ENCODE results near the gene TMEM8B.

TMEM8B gene

DNA sequence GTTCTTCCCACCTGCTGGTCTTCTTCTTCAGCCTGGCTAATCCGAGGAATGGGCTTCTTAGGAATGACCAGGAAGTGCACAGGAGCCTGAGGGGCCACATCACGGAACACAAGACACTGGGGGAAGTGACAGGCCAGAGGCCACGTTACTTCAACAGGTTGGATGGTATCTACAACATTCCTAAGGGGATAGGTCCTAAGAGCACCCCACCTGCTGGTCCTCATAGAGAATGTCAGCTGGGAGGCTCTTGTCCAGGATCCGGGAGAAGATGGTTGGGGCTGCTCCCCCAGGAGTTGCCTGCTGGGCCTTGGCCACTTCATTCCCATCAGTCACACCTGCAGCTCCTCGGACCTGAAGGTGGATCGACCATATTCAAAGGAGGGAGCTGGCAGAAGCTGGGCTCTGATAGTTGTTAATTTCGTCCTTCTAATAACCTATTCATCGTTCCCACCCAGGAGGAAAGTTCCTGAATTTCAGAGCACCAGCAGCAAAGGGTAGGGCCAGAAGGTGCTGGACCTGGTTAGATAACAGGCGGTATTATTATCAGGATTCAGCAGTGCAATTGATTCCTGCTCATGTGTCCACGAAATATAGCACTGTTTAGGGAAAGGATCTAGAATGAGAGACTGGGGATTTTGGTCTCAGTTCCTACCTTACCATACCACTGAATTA lies 15.5 kb upstream of the TMEM8B start:
- ChIA-PET CTCF (interaction anchor here (1.3 to 2.1 kb wide), 2 partner anchors 13 to 90 kb away, joined by 3 to 6 read pairs; no protein-coding TSS in a partner anchor), POLR2A (interaction anchor here (0.7 to 2.0 kb wide), 15 partner anchors 9 to 376 kb away, joined by 3 to 9 read pairs (median 4); partner anchors contain the start of genes CREB3, FAM221B, GBA2 and RGP1)
- TF ChIP-seq L3MBTL2 (conservative IDR thresholded peaks at IDR 0.05) (no peak), NFRKB (IDR thresholded peaks at IDR 0.05) (no peak), FOXK2 (IDR thresholded peaks at IDR 0.05) (no peak), LEF1 (IDR thresholded peaks at IDR 0.05; ENCODE audit: borderline replicate concordance) (no peak), PKNOX1 (IDR thresholded peaks at IDR 0.05) (no peak), ARNT (IDR thresholded peaks at IDR 0.05) (no peak), TARDBP (IDR thresholded peaks at IDR 0.05) (no peak), FOXM1 (IDR thresholded peaks at IDR 0.05; ENCODE audit: borderline replicate concordance) (no peak), ZNF384 (IDR thresholded peaks at IDR 0.05) (no peak)
- peak; percentile 30 for DNase-seq (ENCODE audit: extremely low spot score)

- POLR2A ChIA-PET: interaction anchor here (0.7 to 2.0 kb wide), 17 partner anchors 10 to 376 kb away, joined by 3 to 9 read pairs (median 4); partner anchors contain the start of genes CREB3, FAM221B, GBA2 and RGP1
- DNase-seq (ENCODE audit: extremely low spot score): peak; percentile 53
- CTCF ChIA-PET: interaction anchor here (1.3 to 2.1 kb wide), 2 partner anchors 12 to 89 kb away, joined by 3 to 6 read pairs; no protein-coding TSS in a partner anchor
- TF ChIP-seq PKNOX1 (IDR thresholded peaks at IDR 0.05) (no peak), ARNT (IDR thresholded peaks at IDR 0.05) (no peak), L3MBTL2 (conservative IDR thresholded peaks at IDR 0.05) (peak; percentile 57), ELF4 (IDR thresholded peaks at IDR 0.05) (0 out of 2 replicates have a peak, but pooled peaks have one; percentile 25), FOXK2 (IDR thresholded peaks at IDR 0.05) (no peak)
Observed at GRCh38 chr9:35814106-35814840, 14.8 kb upstream of the TMEM8B start.

GRCh38 chr9:35814841-35815543 lies 14.0 kb upstream of the TMEM8B start, which contains the start of gene HINT2:
TSS of gene HINT2 (minus strand) at chr9:35815042. CDS start at chr9:35814979, 63 bp downstream.
- ChIA-PET POLR2A (interaction anchor here (0.8 to 2.0 kb wide), 14 partner anchors 10 to 375 kb away, joined by 3 to 9 read pairs (median 4); partner anchors contain the start of genes CREB3, FAM221B, GBA2 and RGP1), CTCF (interaction anchor here (1.3 kb wide), 1 partner anchor 88 kb away, joined by 3 read pairs; no protein-coding TSS in a partner anchor)
- TF ChIP-seq CTBP1 (IDR thresholded peaks at IDR 0.05; ENCODE audit: borderline replicate concordance) (no peak), LEF1 (IDR thresholded peaks at IDR 0.05; ENCODE audit: borderline replicate concordance) (peak; percentile 6; the same call in 1 of the 2 replicates), HDGF (IDR thresholded peaks at IDR 0.05; ENCODE audit: borderline replicate concordance) (peak; percentile 92), TARDBP (IDR thresholded peaks at IDR 0.05) (peak; percentile 27; the same call in 1 of the 2 replicates), PKNOX1 (IDR thresholded peaks at IDR 0.05) (no peak), NFRKB (IDR thresholded peaks at IDR 0.05) (no peak), FOXA1 (IDR thresholded peaks at IDR 0.05) (no peak)
- DNase-seq (ENCODE audit: extremely low spot score): peak; percentile 91

GRCh38 chr9:35816708-35817107 lies 12.3 kb upstream of the TMEM8B start:
- CTCF ChIA-PET: no interaction called here
- POLR2A ChIA-PET: no interaction called here

GRCh38 chr9:35818341-35818740 lies 10.7 kb upstream of the TMEM8B start:
- ChIA-PET POLR2A (no interaction called here), CTCF (no interaction called here)
- DNase-seq (ENCODE audit: extremely low spot score): no peak
- TF ChIP-seq CTBP1 (IDR thresholded peaks at IDR 0.05; ENCODE audit: borderline replicate concordance): no peak
- TF ChIP-seq TARDBP (IDR thresholded peaks at IDR 0.05): no peak
- no peak for TF ChIP-seq FOXK2 (IDR thresholded peaks at IDR 0.05)
- TF ChIP-seq ARNT (IDR thresholded peaks at IDR 0.05): no peak
- TF ChIP-seq FOXM1 (IDR thresholded peaks at IDR 0.05; ENCODE audit: borderline replicate concordance): no peak
- no peak for TF ChIP-seq LEF1 (IDR thresholded peaks at IDR 0.05; ENCODE audit: borderline replicate concordance)
- TF ChIP-seq SP1 (IDR thresholded peaks at IDR 0.05): no peak
- no peak for TF ChIP-seq PKNOX1 (IDR thresholded peaks at IDR 0.05)
- no peak for TF ChIP-seq BHLHE40 (IDR thresholded peaks at IDR 0.05; ENCODE audit: borderline replicate concordance)
- no peak for TF ChIP-seq HDGF (IDR thresholded peaks at IDR 0.05; ENCODE audit: borderline replicate concordance)
- no peak for TF ChIP-seq SUZ12 (IDR thresholded peaks at IDR 0.05)
- TF ChIP-seq NFRKB (IDR thresholded peaks at IDR 0.05): no peak

More at GRCh38 chr9:35816708-35817107, 12.3 kb upstream of the TMEM8B start:
- no peak for TF ChIP-seq PKNOX1 (IDR thresholded peaks at IDR 0.05)
- DNase-seq (ENCODE audit: extremely low spot score): peak; percentile 31
